Measurements from ENCODE around the gene ZDHHC4.

ZDHHC4 gene

GRCh38 chr7:6577369-6578113, at the start of gene ZDHHC4:
Gene ZDHHC4, plus strand, starts transcription at chr7:6577454. Its CDS starts 3,108 bp downstream, at chr7:6580562.
- no peaks in the 10 kb centered on the region for H3K27me3 ChIP-seq (ENCODE audit: control insufficient read depth, insufficient read depth, low read length)
- peak within 1 kb of the TSS; percentile 84 for H3K4me3 ChIP-seq (ENCODE audit: low read depth, low read length)
- H3K4me1 ChIP-seq (ENCODE audit: control insufficient read depth, insufficient read depth, low read length): no peaks in the 10 kb centered on the region
- H3K9ac ChIP-seq (ENCODE audit: low read length): peak within 1 kb of the TSS; percentile 93
- H3K27ac ChIP-seq (ENCODE audit: low read depth, low read length): peak within 1 kb of the TSS; percentile 98
- H3K36me3 ChIP-seq (ENCODE audit: control insufficient read depth, insufficient read depth, low read length): peaks cover 24% of the 10 kb centered on the region
- no peaks in the 10 kb centered on the region for H3K9me3 ChIP-seq (ENCODE audit: control insufficient read depth, insufficient read depth, low read depth, low read length)

GRCh38 chr7:6528401-6529130, 48.7 kb upstream of the ZDHHC4 start:
- peaks cover 15% of the 10 kb centered on the region; the same call in 1 of the 2 replicates for H3K4me1 ChIP-seq (ENCODE audit: control insufficient read depth, insufficient read depth, low read length)
- H3K9ac ChIP-seq (ENCODE audit: low read length): no peak overlapping the region
- H3K27me3 ChIP-seq (ENCODE audit: control insufficient read depth, insufficient read depth, low read length): peaks cover 73% of the 10 kb centered on the region
- H3K4me3 ChIP-seq (ENCODE audit: low read depth, low read length): no peak overlapping the region
- no peaks in the 10 kb centered on the region for H3K9me3 ChIP-seq (ENCODE audit: control insufficient read depth, insufficient read depth, low read depth, low read length)
- H3K27ac ChIP-seq (ENCODE audit: low read depth, low read length): no peak overlapping the region
- no peaks in the 10 kb centered on the region for H3K36me3 ChIP-seq (ENCODE audit: control insufficient read depth, insufficient read depth, low read length)

GRCh38 chr7:6529643-6530042, 47.6 kb upstream of the ZDHHC4 start:
- Histone ChIP-seq H3K9me3 (ENCODE audit: control insufficient read depth, insufficient read depth, low read depth, low read length) (no peaks in the 10 kb centered on the region), H3K4me3 (ENCODE audit: low read depth, low read length) (peak overlapping the region; percentile 74; the same call in 1 of the 2 replicates), H3K27ac (ENCODE audit: low read depth, low read length) (no peak overlapping the region), H3K27me3 (ENCODE audit: control insufficient read depth, insufficient read depth, low read length) (peaks cover 82% of the 10 kb centered on the region), H3K36me3 (ENCODE audit: control insufficient read depth, insufficient read depth, low read length) (no peaks in the 10 kb centered on the region), H3K4me1 (ENCODE audit: control insufficient read depth, insufficient read depth, low read length) (peaks cover 15% of the 10 kb centered on the region; the same call in 1 of the 2 replicates), H3K9ac (ENCODE audit: low read length) (no peak overlapping the region)

GRCh38 chr7:6530626-6531491, 46.4 kb upstream of the ZDHHC4 start:
- Histone ChIP-seq H3K4me1 (ENCODE audit: control insufficient read depth, insufficient read depth, low read length) (peaks cover 16% of the 10 kb centered on the region; the same call in 1 of the 2 replicates), H3K36me3 (ENCODE audit: control insufficient read depth, insufficient read depth, low read length) (no peaks in the 10 kb centered on the region), H3K27ac (ENCODE audit: low read depth, low read length) (no peak overlapping the region), H3K4me3 (ENCODE audit: low read depth, low read length) (peak overlapping the region; percentile 74), H3K9ac (ENCODE audit: low read length) (peak overlapping the region; percentile 55), H3K9me3 (ENCODE audit: control insufficient read depth, insufficient read depth, low read depth, low read length) (no peaks in the 10 kb centered on the region), H3K27me3 (ENCODE audit: control insufficient read depth, insufficient read depth, low read length) (peaks cover 86% of the 10 kb centered on the region)

- Histone ChIP-seq H3K4me3 (ENCODE audit: low read depth, low read length) (peak overlapping the region; percentile 74), H3K36me3 (ENCODE audit: control insufficient read depth, insufficient read depth, low read length) (no peaks in the 10 kb centered on the region), H3K27me3 (ENCODE audit: control insufficient read depth, insufficient read depth, low read length) (peaks cover 87% of the 10 kb centered on the region), H3K9ac (ENCODE audit: low read length) (peak overlapping the region; percentile 40), H3K27ac (ENCODE audit: low read depth, low read length) (no peak overlapping the region), H3K9me3 (ENCODE audit: control insufficient read depth, insufficient read depth, low read depth, low read length) (no peaks in the 10 kb centered on the region), H3K4me1 (ENCODE audit: control insufficient read depth, insufficient read depth, low read length) (peaks cover 18% of the 10 kb centered on the region; the same call in 1 of the 2 replicates)
Measured at GRCh38 chr7:6531492-6532279, 45.6 kb upstream of the ZDHHC4 start.

GRCh38 chr7:6532516-6532915, 44.7 kb upstream of the ZDHHC4 start:
- H3K27ac ChIP-seq (ENCODE audit: low read depth, low read length): no peak overlapping the region
- H3K9ac ChIP-seq (ENCODE audit: low read length): no peak overlapping the region
- peaks cover 11% of the 10 kb centered on the region; the same call in 1 of the 2 replicates for H3K4me1 ChIP-seq (ENCODE audit: control insufficient read depth, insufficient read depth, low read length)
- H3K27me3 ChIP-seq (ENCODE audit: control insufficient read depth, insufficient read depth, low read length): peaks cover 79% of the 10 kb centered on the region
- no peaks in the 10 kb centered on the region for H3K9me3 ChIP-seq (ENCODE audit: control insufficient read depth, insufficient read depth, low read depth, low read length)
- no peaks in the 10 kb centered on the region for H3K36me3 ChIP-seq (ENCODE audit: control insufficient read depth, insufficient read depth, low read length)
- H3K4me3 ChIP-seq (ENCODE audit: low read depth, low read length): no peak overlapping the region

GRCh38 chr7:6533893-6534495, 43.3 kb upstream of the ZDHHC4 start:
- H3K27ac ChIP-seq (ENCODE audit: low read depth, low read length): no peak overlapping the region
- H3K4me3 ChIP-seq (ENCODE audit: low read depth, low read length): no peak overlapping the region
- no peak overlapping the region for H3K9ac ChIP-seq (ENCODE audit: low read length)
- peaks cover 65% of the 10 kb centered on the region for H3K27me3 ChIP-seq (ENCODE audit: control insufficient read depth, insufficient read depth, low read length)
- no peaks in the 10 kb centered on the region for H3K36me3 ChIP-seq (ENCODE audit: control insufficient read depth, insufficient read depth, low read length)
- H3K9me3 ChIP-seq (ENCODE audit: control insufficient read depth, insufficient read depth, low read depth, low read length): no peaks in the 10 kb centered on the region
- peaks cover 11% of the 10 kb centered on the region; the same call in 1 of the 2 replicates for H3K4me1 ChIP-seq (ENCODE audit: control insufficient read depth, insufficient read depth, low read length)

- Histone ChIP-seq H3K4me3 (ENCODE audit: low read depth, low read length) (peak overlapping the region; percentile 86), H3K4me1 (ENCODE audit: control insufficient read depth, insufficient read depth, low read length) (peaks cover 7% of the 10 kb centered on the region; the same call in 1 of the 2 replicates), H3K27ac (ENCODE audit: low read depth, low read length) (no peak overlapping the region), H3K36me3 (ENCODE audit: control insufficient read depth, insufficient read depth, low read length) (no peaks in the 10 kb centered on the region), H3K9ac (ENCODE audit: low read length) (no peak overlapping the region), H3K27me3 (ENCODE audit: control insufficient read depth, insufficient read depth, low read length) (peaks cover 44% of the 10 kb centered on the region), H3K9me3 (ENCODE audit: control insufficient read depth, insufficient read depth, low read depth, low read length) (no peaks in the 10 kb centered on the region)
Measured at GRCh38 chr7:6536262-6537260, 40.7 kb upstream of the ZDHHC4 start.

- no peaks in the 10 kb centered on the region for H3K9me3 ChIP-seq (ENCODE audit: control insufficient read depth, insufficient read depth, low read depth, low read length)
- H3K4me1 ChIP-seq (ENCODE audit: control insufficient read depth, insufficient read depth, low read length): no peaks in the 10 kb centered on the region
- no peak overlapping the region for H3K9ac ChIP-seq (ENCODE audit: low read length)
- no peak overlapping the region for H3K4me3 ChIP-seq (ENCODE audit: low read depth, low read length)
- no peaks in the 10 kb centered on the region for H3K27me3 ChIP-seq (ENCODE audit: control insufficient read depth, insufficient read depth, low read length)
- no peaks in the 10 kb centered on the region for H3K36me3 ChIP-seq (ENCODE audit: control insufficient read depth, insufficient read depth, low read length)
- no peak overlapping the region for H3K27ac ChIP-seq (ENCODE audit: low read depth, low read length)
Measured at GRCh38 chr7:6542368-6542767, 34.9 kb upstream of the ZDHHC4 start.
